ENCODE results near the gene TIGAR. TPM values are rescaled to one million over a fixed set of nuclear protein-coding genes. Genes with fewer than 3 reads are reported as not detected.

Gene TIGAR
- total and polyA plus RNA-seq, 2 of the 8 experiments (the other 6 are each of a cell fraction or from before 2014, with no cell fraction given): 3.8 to 26.4 TPM

DNA sequence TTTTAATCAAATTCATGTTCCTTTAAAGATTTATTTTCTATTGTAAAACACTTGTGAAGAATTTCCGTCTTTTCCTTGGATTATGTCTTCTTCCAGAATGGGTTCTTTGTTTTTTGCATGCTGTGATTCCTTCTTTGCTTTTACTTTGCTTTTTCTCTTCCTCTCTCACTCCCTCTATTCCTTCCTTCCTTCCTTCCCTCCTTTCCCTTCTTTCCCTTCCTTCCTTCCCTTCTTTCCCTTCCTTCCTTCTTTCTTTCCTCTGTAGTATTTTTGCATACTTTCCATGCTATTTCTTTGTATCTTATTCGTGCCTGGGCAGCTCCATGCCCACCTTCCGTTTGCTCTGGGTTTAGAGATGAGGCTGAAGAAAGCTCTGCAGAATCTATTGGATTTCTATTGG lies 80.1 kb downstream of the TIGAR start (continued):
- no peak for TF ChIP-seq RNF2 (IDR thresholded peaks at IDR 0.05; ENCODE audit: borderline replicate concordance, low read depth, low read length, missing control alignments, poor library complexity, severe bottlenecking)
- no peak for TF ChIP-seq GTF2F1 (IDR thresholded peaks at IDR 0.05; ENCODE audit: borderline replicate concordance, low read depth, low read length)
- TF ChIP-seq HDAC2 (IDR thresholded peaks at IDR 0.05; ENCODE audit: borderline replicate concordance in 1 of 2, low read depth in 2 of 2, low read length in 2 of 2): no peak
- no peak for TF ChIP-seq TAF7 (optimal IDR thresholded peaks at IDR 0.05; ENCODE audit: borderline replicate concordance, low read depth, low read length)
- TF ChIP-seq NANOG (IDR thresholded peaks at IDR 0.05; ENCODE audit: insufficient read depth, low read depth, low read length, poor library complexity, severe bottlenecking): no peak
- TF ChIP-seq RAD21 (IDR thresholded peaks at IDR 0.05 in 1 of 2, conservative IDR thresholded peaks at IDR 0.05 in 1 of 2; ENCODE audit: low read depth in 2 of 2, low read length in 2 of 2): no peak
